HG03439 (cell line): Measurements from ENCODE around the gene ITPKC.

ENCODE experiments used
- ATAC-seq: cut with Tn5 transposase; IDR thresholded peaks from one replicate; pipeline ENCODE4 v1.9.1; 2021; ENCODE audit warnings: mild to moderate bottlenecking, moderate library complexity; ENCODE audit not compliant: unreplicated experiment

The ITPKC gene

GRCh38 chr19:40739030-40739839 is 22.3 kb downstream of the ITPKC start:
- no peak for ATAC-seq

- no peak for ATAC-seq
These were observed 23.2 kb downstream of the ITPKC start for GRCh38 chr19:40739871-40740703.

- ATAC-seq = no peak
These were observed 23.8 kb downstream of the ITPKC start for GRCh38 chr19:40740747-40741146.

- ATAC-seq = no peak
These were observed 24.8 kb downstream of the ITPKC start for GRCh38 chr19:40741527-40742390.

- no peak for ATAC-seq
These were observed 25.6 kb downstream of the ITPKC start for GRCh38 chr19:40742477-40742876.

GRCh38 chr19:40742886-40743285 is 26.0 kb downstream of the ITPKC start:
- no peak for ATAC-seq

- no peak for ATAC-seq
These were observed 27.0 kb downstream of the ITPKC start for GRCh38 chr19:40743926-40744325.

GRCh38 chr19:40744554-40745401 is 27.9 kb downstream of the ITPKC start:
- ATAC-seq = no peak

GRCh38 chr19:40745402-40745780 is 28.5 kb downstream of the ITPKC start:
- no peak for ATAC-seq

GRCh38 chr19:40747536-40747935 is 30.6 kb downstream of the ITPKC start:
- ATAC-seq = no peak

- peak; percentile 75 for ATAC-seq
These were observed 33.4 kb downstream of the ITPKC start, which contains the start of gene ACTMAP for GRCh38 chr19:40750058-40750873. Gene ACTMAP, minus strand, starts transcription at chr19:40750477. Its CDS starts 674 bp downstream, at chr19:40749803.

- ATAC-seq = peak; percentile 56
These were observed 34.1 kb downstream of the ITPKC start, which contains the start of gene SNRPA for GRCh38 chr19:40750874-40751537. Gene SNRPA, plus strand, starts transcription at chr19:40751203. Its CDS starts 206 bp downstream, at chr19:40751409.

GRCh38 chr19:40752257-40752781 is 35.4 kb downstream of the ITPKC start:
- no peak for ATAC-seq

GRCh38 chr19:40754611-40755247 is 37.8 kb downstream of the ITPKC start:
- ATAC-seq = no peak

GRCh38 chr19:40755248-40755624 is 38.3 kb downstream of the ITPKC start:
- no peak for ATAC-seq

- ATAC-seq = no peak
These were observed 38.9 kb downstream of the ITPKC start for GRCh38 chr19:40755791-40756190.

- ATAC-seq = no peak
These were observed 39.7 kb downstream of the ITPKC start for GRCh38 chr19:40756502-40757110.
